Measurements from ENCODE around the gene FAM151A. TPM values are rescaled to one million over a fixed set of nuclear protein-coding genes. Genes with fewer than 3 reads are reported as not detected.

Gene FAM151A
- total RNA-seq, 1 experiment from 2014 or later: not detected

DNA sequence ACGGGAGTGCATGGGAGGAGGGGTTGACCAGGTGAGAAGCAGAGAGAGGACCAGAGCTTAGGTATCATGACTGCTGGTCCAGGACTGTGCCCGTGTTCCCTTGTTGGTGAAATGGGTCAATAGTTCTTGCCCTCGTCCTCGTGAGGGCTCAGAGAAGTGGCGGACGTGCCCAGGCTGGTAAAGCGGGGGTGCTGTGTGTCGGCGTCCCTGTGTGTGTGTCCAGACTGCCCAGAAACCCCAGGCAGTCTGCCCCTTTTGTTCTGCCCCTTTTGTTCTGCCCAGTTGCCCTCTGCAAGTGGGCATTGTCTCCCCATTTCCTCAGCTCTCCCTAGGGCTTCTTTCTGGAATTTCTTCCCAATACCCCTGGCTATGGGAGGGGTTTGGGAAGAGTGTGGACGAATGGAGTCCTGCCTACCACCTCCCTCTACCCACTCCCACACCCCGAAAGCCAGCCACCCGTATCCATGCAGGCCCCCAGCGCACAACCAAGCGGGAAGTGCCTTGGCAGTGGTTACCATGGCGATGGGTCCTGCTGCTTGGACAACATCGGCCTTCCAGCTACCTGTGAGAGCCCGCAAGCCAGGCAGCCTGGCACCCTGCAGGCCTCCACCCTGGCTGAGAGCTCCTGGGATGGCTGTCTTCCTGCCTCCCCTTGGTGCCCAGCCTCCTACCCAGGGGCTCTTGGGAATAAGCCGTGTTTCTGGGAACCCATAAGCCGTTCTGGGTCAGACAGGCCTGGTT lies 40.6 kb downstream of the FAM151A start:
- Mint-ChIP-seq H3K27ac (ENCODE audit: unreplicated experiment) (no peak overlapping the region), H3K36me3 (ENCODE audit: insufficient read depth, unreplicated experiment) (no peaks in the 10 kb centered on the region), H3K9me3 (ENCODE audit: low read depth, unreplicated experiment) (no peaks in the 10 kb centered on the region), H3K4me1 (ENCODE audit: low read depth, unreplicated experiment) (no peaks in the 10 kb centered on the region), H3K4me3 (ENCODE audit: low read depth, unreplicated experiment) (no peak overlapping the region), H3K27me3 (ENCODE audit: unreplicated experiment) (no peaks in the 10 kb centered on the region)
- intact Hi-C loops (cut with micrococcal nuclease; ENCODE audit: unreplicated experiment): no loop called here
- BruUV-seq (replicated peaks): no TSS peak
- no peak for DNase-seq
- CTCF ChIA-PET: no interaction called here
- TF ChIP-seq, protein P1, sequence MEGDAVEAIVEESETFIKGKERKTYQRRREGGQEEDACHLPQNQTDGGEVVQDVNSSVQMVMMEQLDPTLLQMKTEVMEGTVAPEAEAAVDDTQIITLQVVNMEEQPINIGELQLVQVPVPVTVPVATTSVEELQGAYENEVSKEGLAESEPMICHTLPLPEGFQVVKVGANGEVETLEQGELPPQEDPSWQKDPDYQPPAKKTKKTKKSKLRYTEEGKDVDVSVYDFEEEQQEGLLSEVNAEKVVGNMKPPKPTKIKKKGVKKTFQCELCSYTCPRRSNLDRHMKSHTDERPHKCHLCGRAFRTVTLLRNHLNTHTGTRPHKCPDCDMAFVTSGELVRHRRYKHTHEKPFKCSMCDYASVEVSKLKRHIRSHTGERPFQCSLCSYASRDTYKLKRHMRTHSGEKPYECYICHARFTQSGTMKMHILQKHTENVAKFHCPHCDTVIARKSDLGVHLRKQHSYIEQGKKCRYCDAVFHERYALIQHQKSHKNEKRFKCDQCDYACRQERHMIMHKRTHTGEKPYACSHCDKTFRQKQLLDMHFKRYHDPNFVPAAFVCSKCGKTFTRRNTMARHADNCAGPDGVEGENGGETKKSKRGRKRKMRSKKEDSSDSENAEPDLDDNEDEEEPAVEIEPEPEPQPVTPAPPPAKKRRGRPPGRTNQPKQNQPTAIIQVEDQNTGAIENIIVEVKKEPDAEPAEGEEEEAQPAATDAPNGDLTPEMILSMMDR (IDR thresholded peaks at IDR 0.05; ENCODE audit: unreplicated experiment): no peak

DNA sequence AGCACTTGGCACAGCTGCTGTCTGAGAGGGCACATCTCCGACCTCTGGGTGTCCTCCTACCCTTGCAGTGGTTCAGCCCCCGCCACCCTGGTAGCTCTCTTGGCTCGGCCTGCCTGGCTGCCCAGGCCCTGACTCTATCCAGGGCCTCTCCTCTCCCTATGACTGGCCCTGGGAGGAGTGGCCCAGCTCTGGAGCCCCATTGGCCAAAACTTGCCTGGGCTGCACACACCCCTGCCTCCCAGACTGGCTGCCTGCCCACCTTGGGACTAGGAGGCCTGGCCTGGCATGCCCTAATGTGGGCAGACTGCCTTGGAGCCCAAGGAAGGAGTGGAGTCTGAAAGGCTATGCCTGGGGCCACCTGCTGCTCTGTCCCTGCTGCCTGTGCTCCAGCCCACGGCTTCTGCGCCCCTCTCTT lies 41.7 kb downstream of the FAM151A start:
- no TSS peak for BruUV-seq (replicated peaks)
- H3K4me3 Mint-ChIP-seq (ENCODE audit: low read depth, unreplicated experiment): no peak overlapping the region
- TF ChIP-seq, protein P1 (IDR thresholded peaks at IDR 0.05; ENCODE audit: unreplicated experiment): no peak
- peak; percentile 67 for DNase-seq
- CTCF ChIA-PET: no interaction called here
- no peaks in the 10 kb centered on the region for H3K27me3 Mint-ChIP-seq (ENCODE audit: unreplicated experiment)
- H3K36me3 Mint-ChIP-seq (ENCODE audit: insufficient read depth, unreplicated experiment): peaks cover 5% of the 10 kb centered on the region
- H3K4me1 Mint-ChIP-seq (ENCODE audit: low read depth, unreplicated experiment): no peaks in the 10 kb centered on the region
- intact Hi-C loops (cut with micrococcal nuclease; ENCODE audit: unreplicated experiment): no loop called here
- H3K9me3 Mint-ChIP-seq (ENCODE audit: low read depth, unreplicated experiment): no peaks in the 10 kb centered on the region
- H3K27ac Mint-ChIP-seq (ENCODE audit: unreplicated experiment): no peak overlapping the region

DNA sequence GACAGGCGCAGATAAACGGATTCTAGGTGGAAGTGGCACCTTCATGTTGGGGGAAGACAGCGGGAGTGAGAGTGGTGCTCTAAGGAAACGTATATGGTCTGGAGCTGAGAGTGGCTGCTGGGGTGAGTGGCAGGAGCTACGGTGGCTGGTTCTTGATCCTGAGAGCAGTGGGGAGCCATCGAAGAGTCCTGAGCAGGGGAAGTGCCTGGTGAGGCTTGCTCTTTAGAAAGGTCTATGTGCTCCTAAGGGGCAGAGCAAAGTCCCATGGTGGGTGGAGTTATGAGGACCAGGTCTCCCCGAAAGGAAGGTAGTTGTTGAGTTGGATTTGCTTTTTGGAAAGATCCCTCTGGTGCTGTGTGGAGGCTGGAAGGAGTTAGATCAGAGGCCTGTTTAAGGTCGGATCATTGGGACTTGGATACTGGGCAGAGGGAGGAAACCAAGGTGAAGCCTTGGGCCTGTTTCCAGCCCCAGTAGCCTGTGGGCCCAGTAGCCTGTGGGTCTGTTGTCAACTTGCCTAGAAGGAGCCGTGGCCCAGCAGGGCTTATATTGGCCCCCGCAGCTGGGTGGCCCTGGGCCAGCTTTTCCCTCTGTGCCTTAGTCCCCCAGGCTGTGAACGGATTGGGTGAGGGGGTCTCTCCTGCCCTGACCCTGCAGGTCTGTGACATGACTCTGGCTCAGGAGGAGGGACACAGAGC lies 42.3 kb downstream of the FAM151A start:
- no peaks in the 10 kb centered on the region for H3K9me3 Mint-ChIP-seq (ENCODE audit: low read depth, unreplicated experiment)
- TF ChIP-seq, protein P1 (IDR thresholded peaks at IDR 0.05; ENCODE audit: unreplicated experiment): no peak
- intact Hi-C loops (cut with micrococcal nuclease; ENCODE audit: unreplicated experiment): no loop called here
- H3K36me3 Mint-ChIP-seq (ENCODE audit: insufficient read depth, unreplicated experiment): peaks cover 5% of the 10 kb centered on the region
- no TSS peak for BruUV-seq (replicated peaks)
- no peak overlapping the region for H3K4me3 Mint-ChIP-seq (ENCODE audit: low read depth, unreplicated experiment)
- no peaks in the 10 kb centered on the region for H3K27me3 Mint-ChIP-seq (ENCODE audit: unreplicated experiment)
- no peak for DNase-seq
- no peaks in the 10 kb centered on the region for H3K4me1 Mint-ChIP-seq (ENCODE audit: low read depth, unreplicated experiment)
- H3K27ac Mint-ChIP-seq (ENCODE audit: unreplicated experiment): no peak overlapping the region
- CTCF ChIA-PET: no interaction called here

- Mint-ChIP-seq H3K27ac (ENCODE audit: unreplicated experiment) (no peak overlapping the region), H3K4me1 (ENCODE audit: low read depth, unreplicated experiment) (no peaks in the 10 kb centered on the region), H3K36me3 (ENCODE audit: insufficient read depth, unreplicated experiment) (peaks cover 5% of the 10 kb centered on the region), H3K4me3 (ENCODE audit: low read depth, unreplicated experiment) (no peak overlapping the region), H3K27me3 (ENCODE audit: unreplicated experiment) (no peaks in the 10 kb centered on the region), H3K9me3 (ENCODE audit: low read depth, unreplicated experiment) (no peaks in the 10 kb centered on the region)
- CTCF ChIA-PET: interaction anchor here (0.6 to 0.7 kb wide), 2 partner anchors 11 to 14 kb away, joined by 3 to 13 read pairs; no protein-coding TSS in a partner anchor
- BruUV-seq (replicated peaks): no TSS peak
- no peak for DNase-seq
- TF ChIP-seq, protein P1 (IDR thresholded peaks at IDR 0.05; ENCODE audit: unreplicated experiment): no peak
- intact Hi-C loops (cut with micrococcal nuclease; ENCODE audit: unreplicated experiment): no loop called here
These were observed 44.0 kb downstream of the FAM151A start for GRCh38 chr1:54579337-54579781.
